SK-N-SH (cell line): ENCODE data around the gene GTF3C2. TPM values are rescaled to one million over a fixed set of nuclear protein-coding genes. Genes with fewer than 3 reads are reported as not detected.

ENCODE experiments used
- CTCF ChIA-PET: fragments of 300-600, 350-600 bp; formaldehyde crosslinking; extraction: SDS; loops from one replicate; lab custom pipeline; 2021; lab: Yijun Ruan, JAX
- POLR2A ChIA-PET: fragments of 350-600 bp; sonication (Branson Sonifier 250); formaldehyde crosslinking; extraction: SDS; loops from one replicate; lab custom pipeline; 2020; ENCODE audit warnings: antibody characterized with exemption, inconsistent platforms; lab: Yijun Ruan, JAX
- DNase-seq: peaks from one replicate; pipeline ENCODE4 v3.0.0; 2012
- H2AFZ ChIP-seq: fragments of 200-600 bp; sonication (generic); 2 replicates; pipeline ENCODE4 v1.8.1; 2016; ENCODE audit warnings: antibody characterized with exemption, mild to moderate bottlenecking, low read depth
- H3F3A ChIP-seq: fragments of 200-600 bp; sonication (generic); replicated peaks from 2 replicates; pipeline ENCODE3; 2016; ENCODE audit warnings: antibody characterized with exemption, mild to moderate bottlenecking; ENCODE audit not compliant: insufficient read depth
- H3K27ac ChIP-seq, 2 experiments: fragments of 200-500 bp in 1 of 2; fragments of 200-600 bp in 1 of 2; sonication (Bioruptor generic) in 1 of 2; sonication (generic), shearing (Covaris generic) in 1 of 2; 2 replicates each; pipeline versions ENCODE4 v1.5.1 to v1.6.1; 2014 to 2016; ENCODE audit warnings: low read depth in 2 of 2, inconsistent platforms in 1 of 2, low read length in 1 of 2, mild to moderate bottlenecking in 1 of 2, mixed read lengths in 1 of 2
- H3K27me3 ChIP-seq: fragments of 200-600 bp; sonication (generic), shearing (Covaris generic); 2 replicates; pipeline ENCODE4 v1.6.1; 2016; ENCODE audit warnings: mixed run types; ENCODE audit not compliant: insufficient read depth
- H3K36me3 ChIP-seq, 2 experiments: fragments of 200-500 bp in 1 of 2; fragments of 200-600 bp in 1 of 2; sonication (Bioruptor generic) in 1 of 2; sonication (generic) in 1 of 2; replicated peaks in 1 of 2; 2 replicates each; pipeline versions ENCODE3 to v1.5.1; 2014 to 2016; ENCODE audit warnings: low read length in 1 of 2, mild to moderate bottlenecking in 1 of 2; ENCODE audit not compliant: insufficient read depth in 2 of 2, control insufficient read depth in 1 of 2
- H3K4me1 ChIP-seq, 2 experiments: fragments of 200-500 bp in 1 of 2; fragments of 200-600 bp in 1 of 2; sonication (Bioruptor generic) in 1 of 2; sonication (generic), shearing (Covaris generic) in 1 of 2; 2 replicates each; pipeline versions ENCODE4 v1.5.1 to v1.6.1; 2014 to 2016; ENCODE audit warnings: low read depth in 1 of 2, low read length in 1 of 2, mixed run types in 1 of 2; ENCODE audit not compliant: insufficient read depth in 2 of 2, control insufficient read depth in 1 of 2
- H3K4me2 ChIP-seq: fragments of 200-600 bp; sonication (generic), shearing (Covaris generic); 2 replicates; pipeline ENCODE4 v1.6.1; 2017; ENCODE audit warnings: mixed run types
- H3K4me3 ChIP-seq, 2 experiments: fragments of 200-500 bp in 1 of 2; fragments of 200-600 bp in 1 of 2; sonication (Bioruptor generic) in 1 of 2; sonication (generic), shearing (Covaris generic) in 1 of 2; 2 replicates each; pipeline versions ENCODE4 v1.5.1 to v1.8.1; 2014 to 2016; ENCODE audit warnings: low read depth in 2 of 2, inconsistent platforms in 1 of 2, low read length in 1 of 2, mild to moderate bottlenecking in 1 of 2, mixed read lengths in 1 of 2, moderate library complexity in 1 of 2
- H3K79me2 ChIP-seq: fragments of 200-600 bp; sonication (generic); 2 replicates; pipeline ENCODE4 v1.8.1; 2017; ENCODE audit warnings: mild to moderate bottlenecking; ENCODE audit not compliant: insufficient read depth
- H3K9ac ChIP-seq: fragments of 200-600 bp; sonication (generic); 2 replicates; pipeline ENCODE4 v1.6.1; 2017; ENCODE audit warnings: mixed run types
- H3K9me2 ChIP-seq: fragments of 200-600 bp; sonication (generic); 2 replicates; pipeline ENCODE4 v1.6.1; 2017; ENCODE audit warnings: mixed run types
- H3K9me3 ChIP-seq: fragments of 200-600 bp; sonication (generic); 2 replicates; pipeline ENCODE4 v1.6.1; 2017; ENCODE audit warnings: mixed run types, mild to moderate bottlenecking, moderate library complexity
- H4K20me1 ChIP-seq: fragments of 200-600 bp; sonication (generic); 2 replicates; pipeline ENCODE4 v1.6.1; 2017; ENCODE audit warnings: mild to moderate bottlenecking, mixed run types; ENCODE audit not compliant: insufficient read depth
- EZH2phosphoT487 ChIP-seq: fragments of 200-600 bp; sonication (generic); IDR thresholded peaks from 2 replicates; pipeline ENCODE4 v1.6.1; 2017; ENCODE audit warnings: low read depth, mixed run types, mild to moderate bottlenecking, antibody characterized with exemption, moderate library complexity, borderline replicate concordance
- FOSL2 ChIP-seq: IDR thresholded peaks from 2 replicates; pipeline ENCODE4 v1.4.0; 2012; ENCODE audit warnings: low read depth, mild to moderate bottlenecking, moderate library complexity, borderline replicate concordance
- FOXM1 ChIP-seq: IDR thresholded peaks from 2 replicates; pipeline ENCODE4 v1.4.0; 2012; ENCODE audit warnings: low read depth, mild to moderate bottlenecking
- GATA2 ChIP-seq: sonication (generic); formaldehyde crosslinking; IDR thresholded peaks from 2 replicates; pipeline ENCODE4 v1.5.0; 2020; ENCODE audit warnings: mild to moderate bottlenecking, missing genetic modification reagents
- TEAD4 ChIP-seq: IDR thresholded peaks from 2 replicates; pipeline ENCODE4 v1.4.0; 2012; ENCODE audit warnings: mild to moderate bottlenecking, borderline replicate concordance; ENCODE audit not compliant: insufficient read depth
- WGBS: methylation state at CpG from one replicate; pipeline ENCODE4 v1.1.6; 2017; ENCODE audit warnings: low lambda C conversion rate; 5-methylcytosine and 5-hydroxymethylcytosine counted together
- polyA plus RNA-seq, 3 experiments: library from polyadenylated mRNA; depleted of rRNA; stranded (reverse); fragments of >200 nt; gene quantifications; 2 replicates each; pipeline ENCODE4 v1.2.3, GENCODE V29; 2012
- TF ChIP-seq, protein P1 (sequence below): IDR thresholded peaks from 2 replicates; pipeline ENCODE4 v1.6.1; 2012; ENCODE audit warnings: mild to moderate bottlenecking, low read depth, low read length, moderate library complexity

Gene GTF3C2
- polyA plus RNA-seq, 1 of the 3 experiments (the other 2 are of a cell fraction): 65.8 TPM

DNA sequence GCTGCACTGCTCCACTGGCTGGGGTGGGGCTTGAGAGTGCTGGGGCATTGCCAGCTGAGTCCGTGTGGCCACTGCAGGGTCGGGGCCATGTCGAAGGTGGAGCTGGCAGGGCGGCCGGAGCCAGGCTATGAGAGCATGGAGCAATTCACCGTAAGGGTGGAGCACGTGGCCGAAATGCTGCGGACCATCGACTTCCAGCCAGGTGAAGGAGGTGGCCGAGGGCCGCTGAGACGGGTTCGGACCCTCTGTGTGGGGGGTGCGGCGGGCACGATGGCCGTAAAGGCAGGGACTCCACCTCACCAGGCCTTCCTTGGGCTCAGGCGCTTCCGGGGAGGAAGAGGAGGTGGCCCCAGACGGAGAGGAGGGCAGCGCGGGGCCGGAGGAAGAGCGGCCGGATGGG, 50.4 kb downstream of the GTF3C2 start:
- peaks cover 15% of the 10 kb centered on the region; the same call in 1 of the 2 replicates for H3K27me3 ChIP-seq
- H3K4me2 ChIP-seq: no peak overlapping the region
- POLR2A ChIA-PET: interaction anchor here (1.7 kb wide), 1 partner anchor 16 kb away, joined by 4 read pairs; the partner anchor contains the start of gene MPV17
- CTCF ChIA-PET: interaction anchor here (1.0 to 18.7 kb wide), 8 partner anchors 7 to 207 kb away, joined by 3 to 284 read pairs (median 50); partner anchors contain the start of genes EIF2B4, SLC30A3 and TRIM54
- DNase-seq: no peak
- H3F3A ChIP-seq: peaks cover 4% of the 10 kb centered on the region
- H3K36me3 ChIP-seq: no peaks in the 10 kb centered on the region
- no peak overlapping the region for H3K9ac ChIP-seq
- H2AFZ ChIP-seq: no peak overlapping the region
- no peaks in the 10 kb centered on the region for H3K9me3 ChIP-seq
- H3K9me2 ChIP-seq: no peaks in the 10 kb centered on the region
- H4K20me1 ChIP-seq: peaks cover 10% of the 10 kb centered on the region; the same call in 1 of the 2 replicates
- H3K4me3 ChIP-seq: no peak overlapping the region
- TF ChIP-seq, protein P1, sequence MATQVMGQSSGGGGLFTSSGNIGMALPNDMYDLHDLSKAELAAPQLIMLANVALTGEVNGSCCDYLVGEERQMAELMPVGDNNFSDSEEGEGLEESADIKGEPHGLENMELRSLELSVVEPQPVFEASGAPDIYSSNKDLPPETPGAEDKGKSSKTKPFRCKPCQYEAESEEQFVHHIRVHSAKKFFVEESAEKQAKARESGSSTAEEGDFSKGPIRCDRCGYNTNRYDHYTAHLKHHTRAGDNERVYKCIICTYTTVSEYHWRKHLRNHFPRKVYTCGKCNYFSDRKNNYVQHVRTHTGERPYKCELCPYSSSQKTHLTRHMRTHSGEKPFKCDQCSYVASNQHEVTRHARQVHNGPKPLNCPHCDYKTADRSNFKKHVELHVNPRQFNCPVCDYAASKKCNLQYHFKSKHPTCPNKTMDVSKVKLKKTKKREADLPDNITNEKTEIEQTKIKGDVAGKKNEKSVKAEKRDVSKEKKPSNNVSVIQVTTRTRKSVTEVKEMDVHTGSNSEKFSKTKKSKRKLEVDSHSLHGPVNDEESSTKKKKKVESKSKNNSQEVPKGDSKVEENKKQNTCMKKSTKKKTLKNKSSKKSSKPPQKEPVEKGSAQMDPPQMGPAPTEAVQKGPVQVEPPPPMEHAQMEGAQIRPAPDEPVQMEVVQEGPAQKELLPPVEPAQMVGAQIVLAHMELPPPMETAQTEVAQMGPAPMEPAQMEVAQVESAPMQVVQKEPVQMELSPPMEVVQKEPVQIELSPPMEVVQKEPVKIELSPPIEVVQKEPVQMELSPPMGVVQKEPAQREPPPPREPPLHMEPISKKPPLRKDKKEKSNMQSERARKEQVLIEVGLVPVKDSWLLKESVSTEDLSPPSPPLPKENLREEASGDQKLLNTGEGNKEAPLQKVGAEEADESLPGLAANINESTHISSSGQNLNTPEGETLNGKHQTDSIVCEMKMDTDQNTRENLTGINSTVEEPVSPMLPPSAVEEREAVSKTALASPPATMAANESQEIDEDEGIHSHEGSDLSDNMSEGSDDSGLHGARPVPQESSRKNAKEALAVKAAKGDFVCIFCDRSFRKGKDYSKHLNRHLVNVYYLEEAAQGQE: no peak
- no peak overlapping the region for H3K27ac ChIP-seq
- 84% methylated on average over 23 of the region's 26 CpGs for WGBS
- H3K4me1 ChIP-seq: peaks cover 0 to 18% of the 10 kb centered on the region in 2 experiments; a peak in 1 of 4 replicates
- H3K79me2 ChIP-seq: no peaks in the 10 kb centered on the region

DNA sequence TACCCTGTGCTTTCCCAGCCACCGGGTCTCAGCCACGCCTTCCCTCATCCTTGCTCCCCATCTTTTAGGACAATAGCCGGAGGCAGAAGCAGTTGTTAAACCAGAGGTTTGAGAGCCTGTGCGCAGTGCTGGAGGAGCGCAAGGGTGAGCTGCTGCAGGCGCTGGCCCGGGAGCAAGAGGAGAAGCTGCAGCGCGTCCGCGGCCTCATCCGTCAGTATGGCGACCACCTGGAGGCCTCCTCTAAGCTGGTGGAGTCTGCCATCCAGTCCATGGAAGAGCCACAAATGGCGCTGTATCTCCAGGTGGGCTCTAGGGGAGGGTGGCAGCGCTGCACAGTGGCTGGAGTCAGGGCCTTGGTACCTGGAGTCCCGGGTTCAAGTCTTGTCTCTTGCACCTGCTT, 51.0 kb downstream of the GTF3C2 start:
- Histone ChIP-seq H3K27ac (no peak overlapping the region), H3K36me3 (no peaks in the 10 kb centered on the region), H2AFZ (no peak overlapping the region), H3K4me2 (no peak overlapping the region), H3K4me3 (no peak overlapping the region), H3K9ac (no peak overlapping the region), H3K9me2 (no peaks in the 10 kb centered on the region), H3K79me2 (no peaks in the 10 kb centered on the region), H3K9me3 (no peaks in the 10 kb centered on the region), H3K4me1 (peaks cover 0 to 18% of the 10 kb centered on the region in 2 experiments; a peak in 1 of 4 replicates), H3F3A (peaks cover 4% of the 10 kb centered on the region), H4K20me1 (peaks cover 10% of the 10 kb centered on the region; the same call in 1 of the 2 replicates), H3K27me3 (peaks cover 15% of the 10 kb centered on the region; the same call in 1 of the 2 replicates)
- no peak for TF ChIP-seq EZH2phosphoT487
- no peak for TF ChIP-seq TEAD4
- TF ChIP-seq, protein P1: no peak
- TF ChIP-seq FOSL2: no peak
- no peak for TF ChIP-seq GATA2
- no peak for TF ChIP-seq FOXM1
- no peak for DNase-seq
- WGBS: 90% methylated on average over 15 of the region's 16 CpGs
- ChIA-PET POLR2A (interaction anchor here (1.7 kb wide), 1 partner anchor 17 kb away, joined by 4 read pairs; the partner anchor contains the start of gene MPV17), CTCF (interaction anchor here (1.0 to 18.7 kb wide), 8 partner anchors 8 to 207 kb away, joined by 3 to 284 read pairs (median 50); partner anchors contain the start of genes EIF2B4, SLC30A3 and TRIM54)
